GM12878 (cell line): ENCODE data around the gene METTL8. TPM values are rescaled to one million over a fixed set of nuclear protein-coding genes. Genes with fewer than 3 reads are reported as not detected.

Experiments used
- ATAC-seq: fragments of 200-7000 bp; cut with Tn5 transposase; 3 replicates; pipeline ENCODE4 v1.9.1; 2020; ENCODE audit warnings: mild to moderate bottlenecking, moderate library complexity
- BruUV-seq: library from RNA; stranded (reverse); fragments of 400-500 nt; replicated peaks from 2 replicates; lab custom pipeline; 2021; lab: Mats Ljungman, UMichigan
- CTCF ChIA-PET: fragments of 300-600 bp; sonication (Branson Sonifier 250); formaldehyde crosslinking; extraction: SDS; loops from one replicate; lab custom pipeline; 2021; ENCODE audit warnings: inconsistent platforms; lab: Yijun Ruan, JAX
- POLR2A ChIA-PET: fragments of 350-600 bp; formaldehyde crosslinking; extraction: SDS; loops from one replicate; lab custom pipeline; 2021; ENCODE audit warnings: inconsistent platforms; lab: Charles Lee
- RAD21 ChIA-PET: fragments of 300-600 bp; sonication (Branson Sonifier 250); formaldehyde crosslinking; loops from one replicate; lab custom pipeline; 2023; ENCODE audit warnings: antibody characterized with exemption; ENCODE audit not compliant: unreplicated experiment; lab: Charles Lee
- SMC1A ChIA-PET: fragments of 300-600 bp; sonication (Branson Sonifier 250); formaldehyde crosslinking; loops from one replicate; lab custom pipeline; 2023; ENCODE audit not compliant: unreplicated experiment, uncharacterized antibody; lab: Charles Lee
- DNase-seq: peaks from one replicate; pipeline ENCODE4 v3.0.0-alpha.2; 2011; ENCODE audit warnings: low read depth, low spot score
- FAIRE-seq: peaks from 3 replicates; lab custom pipeline; 2011; peaks lifted over from hg19 to GRCh38; lab: Jason Lieb, UNC
- H2AFZ ChIP-seq: 2 replicates; pipeline ENCODE4 v1.6.0; 2011; ENCODE audit warnings: low read depth, low read length, control low read depth; ENCODE audit not compliant: control insufficient read depth
- H3K27ac ChIP-seq: 2 replicates; pipeline ENCODE4 v1.5.1; 2011; ENCODE audit warnings: control low read depth; ENCODE audit not compliant: control insufficient read depth, insufficient read depth
- H3K27me3 ChIP-seq, 2 experiments: replicated peaks in 1 of 2; 2 replicates each; pipeline versions ENCODE4 v1.6.0 to v1.6.1; 2011; ENCODE audit warnings: low read length in 1 of 2; ENCODE audit not compliant: control insufficient read depth in 2 of 2, insufficient read depth in 2 of 2
- H3K36me3 ChIP-seq, 2 experiments: 2 replicates each; pipeline ENCODE4 v1.5.1; 2011; ENCODE audit warnings: low read length in 1 of 2; ENCODE audit not compliant: control insufficient read depth in 2 of 2, insufficient read depth in 2 of 2
- H3K4me1 ChIP-seq: 2 replicates; pipeline ENCODE4 v1.6.1; 2011; ENCODE audit warnings: mild to moderate bottlenecking, low read length, moderate library complexity, mixed read lengths; ENCODE audit not compliant: control insufficient read depth, insufficient read depth
- H3K4me2 ChIP-seq: 2 replicates; pipeline ENCODE4 v1.6.0; 2011; ENCODE audit warnings: control low read depth; ENCODE audit not compliant: control insufficient read depth, insufficient read depth
- H3K4me3 ChIP-seq: fragments of 200-600 bp; sonication (generic); 2 replicates; pipeline ENCODE4 v1.5.1; 2016
- H3K79me2 ChIP-seq: 2 replicates; pipeline ENCODE4 v1.6.0; 2011; ENCODE audit warnings: low read length; ENCODE audit not compliant: control insufficient read depth, insufficient read depth
- H3K9ac ChIP-seq: 2 replicates; pipeline ENCODE4 v1.8.0; 2011; ENCODE audit warnings: low read length, control low read depth, mixed read lengths; ENCODE audit not compliant: control insufficient read depth, insufficient read depth
- H3K9me3 ChIP-seq: replicated peaks from 3 replicates; pipeline ENCODE4 v1.5.1; 2011; ENCODE audit warnings: mild to moderate bottlenecking, low read length; ENCODE audit not compliant: control insufficient read depth, insufficient read depth
- H4K20me1 ChIP-seq: 2 replicates; pipeline ENCODE4 v1.6.0; 2011; ENCODE audit not compliant: control insufficient read depth, insufficient read depth
- BCL11A ChIP-seq: IDR thresholded peaks from 2 replicates; pipeline ENCODE4 v1.6.1; 2011; ENCODE audit warnings: low read depth, low read length
- BRCA1 ChIP-seq: IDR thresholded peaks from 2 replicates; pipeline ENCODE4 v1.6.1; 2011; ENCODE audit warnings: low read depth, low read length, improper control_type of control experiment
- CBX3 ChIP-seq: fragments of 200-600 bp; sonication (generic); IDR thresholded peaks from 2 replicates; pipeline ENCODE4 v1.6.1; 2016; ENCODE audit warnings: low read depth, borderline replicate concordance
- EP300 ChIP-seq, 2 experiments: fragments of 150-350 bp in 1 of 2; IDR thresholded peaks; 2 replicates each; pipeline ENCODE4 v1.6.1; 2011 to 2012; ENCODE audit warnings: low read depth in 2 of 2, low read length in 2 of 2, borderline replicate concordance in 1 of 2, improper control_type of control experiment in 1 of 2, inconsistent platforms in 1 of 2; ENCODE audit not compliant: control insufficient read depth in 1 of 2
- ESRRA ChIP-seq: IDR thresholded peaks from 2 replicates; pipeline ENCODE4 v1.6.1; 2012; ENCODE audit warnings: mild to moderate bottlenecking, low read length, improper control_type of control experiment
- HCFC1 ChIP-seq: fragments of 150-350 bp; IDR thresholded peaks from 2 replicates; pipeline ENCODE4 v1.6.1; 2014; ENCODE audit warnings: low read length
- NR2C1 ChIP-seq: fragments of 450-650 bp; IDR thresholded peaks from 2 replicates; pipeline ENCODE4 v1.6.1; 2017; ENCODE audit warnings: antibody characterized with exemption, mild to moderate bottlenecking, moderate library complexity
- PAX8 ChIP-seq: fragments of 450-650 bp; IDR thresholded peaks from 2 replicates; pipeline ENCODE4 v1.6.1; 2017; ENCODE audit warnings: mild to moderate bottlenecking, moderate library complexity
- POLR2A ChIP-seq: IDR thresholded peaks from 2 replicates; pipeline ENCODE4 v1.6.1; 2011; ENCODE audit warnings: low read depth, mild to moderate bottlenecking, low read length
- SUZ12 ChIP-seq: fragments of 200-600 bp; sonication (generic); IDR thresholded peaks from one replicate; pipeline ENCODE4 v1.6.1; 2018; ENCODE audit warnings: antibody characterized with exemption, mild to moderate bottlenecking; ENCODE audit not compliant: unreplicated experiment
- TAF1 ChIP-seq: IDR thresholded peaks from 2 replicates; pipeline ENCODE4 v1.6.1; 2011; ENCODE audit warnings: mild to moderate bottlenecking, low read depth, low read length, borderline replicate concordance
- ZNF24 ChIP-seq: fragments of 450-650 bp; IDR thresholded peaks from 2 replicates; pipeline ENCODE4 v1.6.1; 2017; ENCODE audit warnings: antibody characterized with exemption, mild to moderate bottlenecking
- whole genome bisulfite sequencing: methylation state at CpG from one replicate; pipeline ENCODE4 v1.1.6; 2016; ENCODE audit warnings: low lambda C conversion rate; ENCODE audit not compliant: insufficient replicate concordance, insufficient coverage; ENCODE audit errors: missing lambda C conversion rate; 5-methylcytosine and 5-hydroxymethylcytosine counted together
- in situ Hi-C: fragments of 300-500 bp; cut with MboI; formaldehyde crosslinking; loops from 9 replicates; pipeline ENCODE4 v1.14.3; 2018; ENCODE audit warnings: mixed read lengths
- intact Hi-C: fragments of 100-400 bp; cut with micrococcal nuclease; formaldehyde crosslinking; loops from one replicate; pipeline ENCODE4 v1.14.2; 2022; ENCODE audit not compliant: unreplicated experiment
- polyA plus RNA-seq, 11 experiments: library from polyadenylated mRNA; depleted of rRNA in 4 of 11; unstranded in 6 of 11; stranded (reverse) in 5 of 11; fragments of >200 nt; fragmentation: Nextera tagmentation in 4 of 11; fragmentation: Illumina TruSeq in 1 of 11; extraction: Ambion mirVana in 4 of 11; extraction: Trizol in 1 of 11; gene quantifications; 1 replicate in 1 of 11; 2 replicates in 10 of 11; pipeline versions ENCODE4 v1.2.1 to v1.2.3, GENCODE V29; 2011 to 2016; ENCODE audit warnings: inconsistent platforms in 2 of 11, missing spikeins in 2 of 11, low read depth in 1 of 11
- total RNA-seq, 4 experiments: library from RNA; depleted of rRNA in 3 of 4; stranded (reverse); fragments of >200 nt in 3 of 4; fragmentation: Illumina TruSeq in 1 of 4; extraction: Trizol in 1 of 4; gene quantifications; 2 replicates each; pipeline versions ENCODE4 v1.2.1 to v1.2.3, GENCODE V29; 2013 to 2021
- TF ChIP-seq, protein P1 (sequence below): fragments of 450-650 bp; IDR thresholded peaks from 2 replicates; pipeline ENCODE4 v1.6.1; 2017; ENCODE audit warnings: mild to moderate bottlenecking, low read depth, inconsistent platforms; ENCODE audit not compliant: poor library complexity, severe bottlenecking
- TF ChIP-seq, protein P2 (sequence below): fragments of 450-650 bp; formaldehyde crosslinking; IDR thresholded peaks from 2 replicates; pipeline ENCODE4 v1.4.0; 2020; ENCODE audit warnings: mild to moderate bottlenecking, moderate library complexity
- TF ChIP-seq, protein P3 (sequence below): fragments of 150-350 bp; IDR thresholded peaks from 2 replicates; pipeline ENCODE4 v1.6.1; 2016; ENCODE audit warnings: low read depth, low read length

METTL8 gene
- total and polyA plus RNA-seq, 10 of the 15 experiments (the other 5 are each of a cell fraction or from before 2014, with no cell fraction given), result 30.8 to 96.3 (median 51.5) TPM

DNA sequence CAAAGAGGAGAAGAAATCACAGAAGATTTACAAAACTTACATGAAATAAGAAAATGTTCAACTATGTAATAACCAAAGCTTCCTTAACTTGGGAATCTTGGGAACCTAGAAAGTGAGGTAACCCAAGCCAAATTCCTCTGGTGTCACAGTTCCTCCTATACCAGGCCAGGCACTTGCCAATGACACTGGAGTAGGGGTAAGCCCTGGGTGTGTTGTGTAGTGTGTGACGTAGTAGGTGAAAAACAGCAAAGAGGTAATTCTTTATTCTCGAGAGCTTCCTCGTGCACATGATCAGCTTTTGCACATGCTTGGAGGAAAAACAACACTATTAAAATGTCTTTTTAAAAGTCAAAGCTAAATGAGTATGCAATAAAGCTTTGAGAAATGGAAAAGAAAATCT, 118.0 kb downstream of the METTL8 start:
- RAD21 ChIA-PET, result interaction anchor here (1.0 to 5.0 kb wide), 8 partner anchors 8 to 157 kb away, joined by 3 to 44 read pairs (median 4); partner anchors contain the start of gene TLK1
- WGBS, result 100% methylated on average over 3 of the region's 3 CpGs
- TF ChIP-seq BRCA1 (no peak), NR2C1 (no peak), EP300 (IDR thresholded peaks at IDR 0.05; ENCODE audit: borderline replicate concordance in 1 of 2, control insufficient read depth in 1 of 2, low read depth in 2 of 2, low read length in 2 of 2) (no peak), HCFC1 (no peak), ZNF24 (no peak), PAX8 (no peak), POLR2A (no peak), SUZ12 (no peak), BCL11A (no peak), CBX3 (no peak), ESRRA (no peak), TAF1 (no peak)
- TF ChIP-seq, protein P1, sequence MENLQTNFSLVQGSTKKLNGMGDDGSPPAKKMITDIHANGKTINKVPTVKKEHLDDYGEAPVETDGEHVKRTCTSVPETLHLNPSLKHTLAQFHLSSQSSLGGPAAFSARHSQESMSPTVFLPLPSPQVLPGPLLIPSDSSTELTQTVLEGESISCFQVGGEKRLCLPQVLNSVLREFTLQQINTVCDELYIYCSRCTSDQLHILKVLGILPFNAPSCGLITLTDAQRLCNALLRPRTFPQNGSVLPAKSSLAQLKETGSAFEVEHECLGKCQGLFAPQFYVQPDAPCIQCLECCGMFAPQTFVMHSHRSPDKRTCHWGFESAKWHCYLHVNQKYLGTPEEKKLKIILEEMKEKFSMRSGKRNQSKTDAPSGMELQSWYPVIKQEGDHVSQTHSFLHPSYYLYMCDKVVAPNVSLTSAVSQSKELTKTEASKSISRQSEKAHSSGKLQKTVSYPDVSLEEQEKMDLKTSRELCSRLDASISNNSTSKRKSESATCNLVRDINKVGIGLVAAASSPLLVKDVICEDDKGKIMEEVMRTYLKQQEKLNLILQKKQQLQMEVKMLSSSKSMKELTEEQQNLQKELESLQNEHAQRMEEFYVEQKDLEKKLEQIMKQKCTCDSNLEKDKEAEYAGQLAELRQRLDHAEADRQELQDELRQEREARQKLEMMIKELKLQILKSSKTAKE, result no peak
- TF ChIP-seq, protein P2, sequence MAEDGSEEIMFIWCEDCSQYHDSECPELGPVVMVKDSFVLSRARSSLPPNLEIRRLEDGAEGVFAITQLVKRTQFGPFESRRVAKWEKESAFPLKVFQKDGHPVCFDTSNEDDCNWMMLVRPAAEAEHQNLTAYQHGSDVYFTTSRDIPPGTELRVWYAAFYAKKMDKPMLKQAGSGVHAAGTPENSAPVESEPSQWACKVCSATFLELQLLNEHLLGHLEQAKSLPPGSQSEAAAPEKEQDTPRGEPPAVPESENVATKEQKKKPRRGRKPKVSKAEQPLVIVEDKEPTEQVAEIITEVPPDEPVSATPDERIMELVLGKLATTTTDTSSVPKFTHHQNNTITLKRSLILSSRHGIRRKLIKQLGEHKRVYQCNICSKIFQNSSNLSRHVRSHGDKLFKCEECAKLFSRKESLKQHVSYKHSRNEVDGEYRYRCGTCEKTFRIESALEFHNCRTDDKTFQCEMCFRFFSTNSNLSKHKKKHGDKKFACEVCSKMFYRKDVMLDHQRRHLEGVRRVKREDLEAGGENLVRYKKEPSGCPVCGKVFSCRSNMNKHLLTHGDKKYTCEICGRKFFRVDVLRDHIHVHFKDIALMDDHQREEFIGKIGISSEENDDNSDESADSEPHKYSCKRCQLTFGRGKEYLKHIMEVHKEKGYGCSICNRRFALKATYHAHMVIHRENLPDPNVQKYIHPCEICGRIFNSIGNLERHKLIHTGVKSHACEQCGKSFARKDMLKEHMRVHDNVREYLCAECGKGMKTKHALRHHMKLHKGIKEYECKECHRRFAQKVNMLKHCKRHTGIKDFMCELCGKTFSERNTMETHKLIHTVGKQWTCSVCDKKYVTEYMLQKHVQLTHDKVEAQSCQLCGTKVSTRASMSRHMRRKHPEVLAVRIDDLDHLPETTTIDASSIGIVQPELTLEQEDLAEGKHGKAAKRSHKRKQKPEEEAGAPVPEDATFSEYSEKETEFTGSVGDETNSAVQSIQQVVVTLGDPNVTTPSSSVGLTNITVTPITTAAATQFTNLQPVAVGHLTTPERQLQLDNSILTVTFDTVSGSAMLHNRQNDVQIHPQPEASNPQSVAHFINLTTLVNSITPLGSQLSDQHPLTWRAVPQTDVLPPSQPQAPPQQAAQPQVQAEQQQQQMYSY (CRISPR knock-in tag), result no peak
- TF ChIP-seq, protein P3, sequence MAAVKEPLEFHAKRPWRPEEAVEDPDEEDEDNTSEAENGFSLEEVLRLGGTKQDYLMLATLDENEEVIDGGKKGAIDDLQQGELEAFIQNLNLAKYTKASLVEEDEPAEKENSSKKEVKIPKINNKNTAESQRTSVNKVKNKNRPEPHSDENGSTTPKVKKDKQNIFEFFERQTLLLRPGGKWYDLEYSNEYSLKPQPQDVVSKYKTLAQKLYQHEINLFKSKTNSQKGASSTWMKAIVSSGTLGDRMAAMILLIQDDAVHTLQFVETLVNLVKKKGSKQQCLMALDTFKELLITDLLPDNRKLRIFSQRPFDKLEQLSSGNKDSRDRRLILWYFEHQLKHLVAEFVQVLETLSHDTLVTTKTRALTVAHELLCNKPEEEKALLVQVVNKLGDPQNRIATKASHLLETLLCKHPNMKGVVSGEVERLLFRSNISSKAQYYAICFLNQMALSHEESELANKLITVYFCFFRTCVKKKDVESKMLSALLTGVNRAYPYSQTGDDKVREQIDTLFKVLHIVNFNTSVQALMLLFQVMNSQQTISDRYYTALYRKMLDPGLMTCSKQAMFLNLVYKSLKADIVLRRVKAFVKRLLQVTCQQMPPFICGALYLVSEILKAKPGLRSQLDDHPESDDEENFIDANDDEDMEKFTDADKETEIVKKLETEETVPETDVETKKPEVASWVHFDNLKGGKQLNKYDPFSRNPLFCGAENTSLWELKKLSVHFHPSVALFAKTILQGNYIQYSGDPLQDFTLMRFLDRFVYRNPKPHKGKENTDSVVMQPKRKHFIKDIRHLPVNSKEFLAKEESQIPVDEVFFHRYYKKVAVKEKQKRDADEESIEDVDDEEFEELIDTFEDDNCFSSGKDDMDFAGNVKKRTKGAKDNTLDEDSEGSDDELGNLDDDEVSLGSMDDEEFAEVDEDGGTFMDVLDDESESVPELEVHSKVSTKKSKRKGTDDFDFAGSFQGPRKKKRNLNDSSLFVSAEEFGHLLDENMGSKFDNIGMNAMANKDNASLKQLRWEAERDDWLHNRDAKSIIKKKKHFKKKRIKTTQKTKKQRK, result no peak

More for the DNA sequence above, 118.0 kb downstream of the METTL8 start:
- H3K4me1 ChIP-seq, result peaks cover 46% of the 10 kb centered on the region
- intact Hi-C loops (loop anchor here (1.0 to 5.0 kb wide), 3 partner anchors 38 to 228 kb away; no protein-coding TSS in a partner anchor), in situ Hi-C loops (loop anchor here (5.0 kb wide), 1 partner anchor 153 kb away; the partner anchor contains the start of gene TLK1)
- H3K4me2 ChIP-seq, result no peak overlapping the region
- H3K9me3 ChIP-seq, result peaks cover 12% of the 10 kb centered on the region
- no peak for FAIRE-seq
- CTCF ChIA-PET, result interaction anchor here (0.6 to 11.3 kb wide), 4 partner anchors 8 to 241 kb away, joined by 3 to 110 read pairs (median 4); no protein-coding TSS in a partner anchor
- no peaks in the 10 kb centered on the region for H4K20me1 ChIP-seq
- H3K27ac ChIP-seq, result peak overlapping the region; percentile 70
- POLR2A ChIA-PET, result interaction anchor here (0.5 to 1.8 kb wide), 7 partner anchors 10 to 160 kb away, joined by 3 to 8 read pairs (median 4); no protein-coding TSS in a partner anchor
- SMC1A ChIA-PET, result interaction anchor here (0.8 to 18.9 kb wide), 18 partner anchors 9 to 157 kb away, joined by 3 to 273 read pairs (median 4); partner anchors contain the start of gene TLK1
- H3K9ac ChIP-seq, result no peak overlapping the region
- ATAC-seq, result no peak
- 0 out of 4 replicates have a peak, but pooled peaks cover 0 to 3% of the 10 kb centered on the region in 2 experiments for H3K36me3 ChIP-seq
- H3K79me2 ChIP-seq, result peaks cover 12% of the 10 kb centered on the region
- no peak for DNase-seq
- BruUV-seq, result no TSS peak
- no peak overlapping the region for H3K4me3 ChIP-seq
- no peaks in the 10 kb centered on the region for H3K27me3 ChIP-seq
- no peak overlapping the region for H2AFZ ChIP-seq
